Measurements from ENCODE around the gene ELOVL7. TPM values are rescaled to one million over a fixed set of nuclear protein-coding genes. Genes with fewer than 3 reads are reported as not detected.
"Not testable (repeated sequence)": the region's sequence is repeated elsewhere in the genome, so short reads cannot be mapped to it uniquely, and the experiment has no call there.

The ELOVL7 gene
- total and polyA plus RNA-seq, 2 of the 8 experiments (the other 6 are each of a cell fraction or from before 2014, with no cell fraction given) = 3.1 to 5.1 TPM

- not testable (repeated sequence) for H3K27me3 ChIP-seq (replicated peaks in 1 of 4; ENCODE audit: control insufficient read depth in 3 of 4, extremely low read depth in 1 of 4, insufficient read depth in 3 of 4, low read length in 3 of 4); H4K5ac ChIP-seq (ENCODE audit: insufficient read length, low read depth, low read length); H3K23me2 ChIP-seq (ENCODE audit: low read depth, low read length); H3K18ac ChIP-seq (ENCODE audit: extremely low read depth, low read length); H3K36me3 ChIP-seq (ENCODE audit: control insufficient read depth in 2 of 4, insufficient read depth in 4 of 4, low read length in 3 of 4); H3K4me3 ChIP-seq (ENCODE audit: extremely low read depth in 1 of 4, insufficient read depth in 2 of 4, low read depth in 3 of 4, low read length in 4 of 4); H2BK5ac ChIP-seq (ENCODE audit: low read depth, low read length); H2BK120ac ChIP-seq (replicated peaks; ENCODE audit: low read depth, low read length); H3K23ac ChIP-seq (ENCODE audit: insufficient read length); H2BK12ac ChIP-seq (ENCODE audit: low read depth, low read length); H3K56ac ChIP-seq (replicated peaks; ENCODE audit: insufficient read length, low read depth, low read length); H3K14ac ChIP-seq (ENCODE audit: insufficient read length); H3K4me2 ChIP-seq (ENCODE audit: insufficient read depth in 1 of 2, low read depth in 2 of 2, low read length in 2 of 2); H4K20me1 ChIP-seq (replicated peaks in 1 of 2; ENCODE audit: control insufficient read depth in 1 of 2, insufficient read depth in 2 of 2, low read length in 2 of 2); H3K27ac ChIP-seq (ENCODE audit: low read depth, low read length); DNase-seq (ENCODE audit: low read depth in 1 of 2, low spot score in 2 of 2); FAIRE-seq; H3K4ac ChIP-seq (replicated peaks; ENCODE audit: insufficient read length, low read depth, low read length); H2AK5ac ChIP-seq (ENCODE audit: low read depth, low read length); H4K8ac ChIP-seq (ENCODE audit: extremely low read depth, insufficient read depth, low read length); H2BK20ac ChIP-seq (ENCODE audit: low read length); H3K9me3 ChIP-seq (ENCODE audit: insufficient read depth in 2 of 2, low read depth in 1 of 2, low read length in 1 of 2); H3K79me2 ChIP-seq (ENCODE audit: control insufficient read depth in 1 of 2, insufficient read depth in 2 of 2, low read length in 2 of 2); H2AFZ ChIP-seq (ENCODE audit: low read length); H3K9ac ChIP-seq (replicated peaks in 1 of 4; ENCODE audit: extremely low read depth in 1 of 4, low read depth in 3 of 4, low read length in 3 of 4); H4K91ac ChIP-seq (replicated peaks; ENCODE audit: insufficient read length, low read length); H3K79me1 ChIP-seq (ENCODE audit: low read depth, low read length)
- Histone ChIP-seq H3K4me1 (replicated peaks in 1 of 4; ENCODE audit: control insufficient read depth in 3 of 4, insufficient read depth in 4 of 4, low read length in 3 of 4) (peaks cover 5 to 11% (median 8%) of the 10 kb centered on the region in 4 experiments), H2BK15ac (ENCODE audit: low read length) (peak overlapping the region; percentile 76; the same call in 1 of the 2 replicates)
- 93% methylated on average over 18 of the region's 18 CpGs; no CpG with 5 or more reads in 1 of the 2 experiments for WGBS, 2 experiments (ENCODE audit: extremely low coverage in 1 of 2, insufficient coverage in 1 of 2, insufficient read length in 1 of 2, insufficient replicate concordance in 2 of 2, low coverage in 1 of 2, low lambda C conversion rate in 2 of 2, missing lambda C conversion rate in 1 of 2)
- TF ChIP-seq, protein P1, sequence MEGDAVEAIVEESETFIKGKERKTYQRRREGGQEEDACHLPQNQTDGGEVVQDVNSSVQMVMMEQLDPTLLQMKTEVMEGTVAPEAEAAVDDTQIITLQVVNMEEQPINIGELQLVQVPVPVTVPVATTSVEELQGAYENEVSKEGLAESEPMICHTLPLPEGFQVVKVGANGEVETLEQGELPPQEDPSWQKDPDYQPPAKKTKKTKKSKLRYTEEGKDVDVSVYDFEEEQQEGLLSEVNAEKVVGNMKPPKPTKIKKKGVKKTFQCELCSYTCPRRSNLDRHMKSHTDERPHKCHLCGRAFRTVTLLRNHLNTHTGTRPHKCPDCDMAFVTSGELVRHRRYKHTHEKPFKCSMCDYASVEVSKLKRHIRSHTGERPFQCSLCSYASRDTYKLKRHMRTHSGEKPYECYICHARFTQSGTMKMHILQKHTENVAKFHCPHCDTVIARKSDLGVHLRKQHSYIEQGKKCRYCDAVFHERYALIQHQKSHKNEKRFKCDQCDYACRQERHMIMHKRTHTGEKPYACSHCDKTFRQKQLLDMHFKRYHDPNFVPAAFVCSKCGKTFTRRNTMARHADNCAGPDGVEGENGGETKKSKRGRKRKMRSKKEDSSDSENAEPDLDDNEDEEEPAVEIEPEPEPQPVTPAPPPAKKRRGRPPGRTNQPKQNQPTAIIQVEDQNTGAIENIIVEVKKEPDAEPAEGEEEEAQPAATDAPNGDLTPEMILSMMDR (IDR thresholded peaks at IDR 0.05; ENCODE audit: control extremely low read depth in 1 of 3, insufficient read depth in 1 of 3, low read depth in 1 of 3, low read length in 3 of 3) = peak in 1 of 3 experiments; percentile 16; a peak in 1 of 4 replicates
- CTCF ChIA-PET (ENCODE audit: partially characterized antibody) = interaction anchor here (0.7 to 4.4 kb wide), 11 partner anchors 12 to 1166 kb away, joined by 3 to 41 read pairs (median 3); partner anchors contain the start of gene ELOVL7
- POLR2A ChIA-PET (ENCODE audit: partially characterized antibody) = interaction anchor here (0.7 to 3.4 kb wide), 5 partner anchors 11 to 95 kb away, joined by 3 to 20 read pairs (median 3); partner anchors contain the start of gene DEPDC1B
Measured at GRCh38 chr5:60795424-60795950, 48.6 kb downstream of the ELOVL7 start.
